Activated T-cell treated with anti-CD3 and anti-CD28 coated beads, Interleukin-2, amount 50 U/mL, for 24 hours (primary cell): Measurements from ENCODE around the gene APMAP.
A peak's percentile ranks its signal among the peaks of the same experiment; 100 is the strongest.
"Not testable (repeated sequence)": the region's sequence is repeated elsewhere in the genome, so short reads cannot be mapped to it uniquely, and the experiment has no call there.

Experiments
- DNase-seq: peaks from one replicate; pipeline ENCODE4 v3.0.0-alpha.2; 2020
- H3K27ac Mint-ChIP-seq: 2 replicates; pipeline ENCODE4 v1.8.0; 2020; ENCODE audit warnings: mild to moderate bottlenecking, mixed read lengths
- H3K27me3 Mint-ChIP-seq: 2 replicates; pipeline ENCODE4 v1.8.0; 2020; ENCODE audit warnings: mixed read lengths
- H3K36me3 Mint-ChIP-seq: 2 replicates; pipeline ENCODE4 v1.8.0; 2020; ENCODE audit warnings: low read depth, mixed read lengths
- H3K4me1 Mint-ChIP-seq: 2 replicates; pipeline ENCODE4 v1.8.0; 2020; ENCODE audit warnings: low read depth, mixed read lengths
- H3K4me3 Mint-ChIP-seq: 2 replicates; pipeline ENCODE4 v1.8.0; 2020; ENCODE audit warnings: mild to moderate bottlenecking, moderate library complexity, mixed read lengths
- H3K9me3 Mint-ChIP-seq: 2 replicates; pipeline ENCODE4 v1.8.0; 2020; ENCODE audit warnings: mixed read lengths

The APMAP gene

GRCh38 chr20:24937579-24937978 lies 55.0 kb downstream of the APMAP start:
- peaks cover 24% of the 10 kb centered on the region for H3K9me3 Mint-ChIP-seq
- no peaks in the 10 kb centered on the region for H3K27me3 Mint-ChIP-seq
- no peak overlapping the region for H3K4me3 Mint-ChIP-seq
- no peak for DNase-seq
- peaks cover 12% of the 10 kb centered on the region for H3K4me1 Mint-ChIP-seq
- H3K36me3 Mint-ChIP-seq: peaks cover 2% of the 10 kb centered on the region
- no peak overlapping the region for H3K27ac Mint-ChIP-seq

- H3K4me3 Mint-ChIP-seq: no peak overlapping the region
- H3K9me3 Mint-ChIP-seq: peaks cover 16% of the 10 kb centered on the region
- H3K27me3 Mint-ChIP-seq: no peaks in the 10 kb centered on the region
- H3K36me3 Mint-ChIP-seq: peaks cover 2% of the 10 kb centered on the region
- H3K27ac Mint-ChIP-seq: peak overlapping the region; percentile 39
- H3K4me1 Mint-ChIP-seq: peaks cover 20% of the 10 kb centered on the region
- peak; percentile 19 for DNase-seq
These were observed 55.8 kb downstream of the APMAP start for GRCh38 chr20:24936526-24937407.

GRCh38 chr20:24935766-24936525 lies 56.6 kb downstream of the APMAP start:
- Mint-ChIP-seq H3K4me3 (no peak overlapping the region), H3K4me1 (peaks cover 28% of the 10 kb centered on the region), H3K27ac (peak overlapping the region; percentile 39), H3K9me3 (peaks cover 10% of the 10 kb centered on the region), H3K36me3 (peaks cover 2% of the 10 kb centered on the region), H3K27me3 (no peaks in the 10 kb centered on the region)
- DNase-seq: no peak

GRCh38 chr20:24935140-24935539 lies 57.4 kb downstream of the APMAP start:
- H3K9me3 Mint-ChIP-seq: peaks cover 2% of the 10 kb centered on the region
- no peaks in the 10 kb centered on the region for H3K36me3 Mint-ChIP-seq
- H3K4me1 Mint-ChIP-seq: peaks cover 36% of the 10 kb centered on the region
- no peak overlapping the region for H3K4me3 Mint-ChIP-seq
- H3K27me3 Mint-ChIP-seq: no peaks in the 10 kb centered on the region
- no peak overlapping the region for H3K27ac Mint-ChIP-seq
- no peak for DNase-seq

GRCh38 chr20:24934716-24935115 lies 57.8 kb downstream of the APMAP start:
- no peaks in the 10 kb centered on the region for H3K36me3 Mint-ChIP-seq
- DNase-seq: no peak
- H3K4me1 Mint-ChIP-seq: peaks cover 37% of the 10 kb centered on the region
- H3K9me3 Mint-ChIP-seq: no peaks in the 10 kb centered on the region
- no peak overlapping the region for H3K27ac Mint-ChIP-seq
- H3K27me3 Mint-ChIP-seq: no peaks in the 10 kb centered on the region
- no peak overlapping the region for H3K4me3 Mint-ChIP-seq

- H3K4me3 Mint-ChIP-seq: no peak overlapping the region
- H3K27me3 Mint-ChIP-seq: no peaks in the 10 kb centered on the region
- H3K9me3 Mint-ChIP-seq: no peaks in the 10 kb centered on the region
- no peaks in the 10 kb centered on the region for H3K36me3 Mint-ChIP-seq
- H3K27ac Mint-ChIP-seq: no peak overlapping the region
- H3K4me1 Mint-ChIP-seq: peaks cover 37% of the 10 kb centered on the region
- no peak for DNase-seq
These were observed 58.4 kb downstream of the APMAP start for GRCh38 chr20:24934101-24934661.

- no peaks in the 10 kb centered on the region for H3K27me3 Mint-ChIP-seq
- no peaks in the 10 kb centered on the region for H3K36me3 Mint-ChIP-seq
- peaks cover 37% of the 10 kb centered on the region for H3K4me1 Mint-ChIP-seq
- no peaks in the 10 kb centered on the region for H3K9me3 Mint-ChIP-seq
- H3K4me3 Mint-ChIP-seq: no peak overlapping the region
- H3K27ac Mint-ChIP-seq: no peak overlapping the region
- DNase-seq: peak; percentile 19
These were observed 59.2 kb downstream of the APMAP start for GRCh38 chr20:24933266-24933908.

GRCh38 chr20:24931893-24932292 lies 60.7 kb downstream of the APMAP start:
- Mint-ChIP-seq H3K4me1 (peaks cover 37% of the 10 kb centered on the region), H3K27ac (peak overlapping the region; percentile 62)
- not testable (repeated sequence) for DNase-seq, H3K4me3 Mint-ChIP-seq, H3K36me3 Mint-ChIP-seq, H3K9me3 Mint-ChIP-seq, H3K27me3 Mint-ChIP-seq

- H3K27me3 Mint-ChIP-seq, DNase-seq, H3K36me3 Mint-ChIP-seq, H3K9me3 Mint-ChIP-seq, H3K4me3 Mint-ChIP-seq: not testable (repeated sequence)
- Mint-ChIP-seq H3K27ac (peak overlapping the region; percentile 60), H3K4me1 (peaks cover 32% of the 10 kb centered on the region)
These were observed 61.5 kb downstream of the APMAP start for GRCh38 chr20:24930724-24931688.

- H3K27me3 Mint-ChIP-seq, DNase-seq, H3K36me3 Mint-ChIP-seq, H3K4me3 Mint-ChIP-seq, H3K9me3 Mint-ChIP-seq: not testable (repeated sequence)
- peaks cover 29% of the 10 kb centered on the region for H3K4me1 Mint-ChIP-seq
- H3K27ac Mint-ChIP-seq: peak overlapping the region; percentile 34
These were observed 62.5 kb downstream of the APMAP start for GRCh38 chr20:24929867-24930723.

- not testable (repeated sequence) for H3K27ac Mint-ChIP-seq
These were observed 63.3 kb downstream of the APMAP start for GRCh38 chr20:24929259-24929658.

GRCh38 chr20:24920706-24921105 lies 71.8 kb downstream of the APMAP start:
- H3K27ac Mint-ChIP-seq, H3K4me1 Mint-ChIP-seq: not testable (repeated sequence)

More at GRCh38 chr20:24929259-24929658, 63.3 kb downstream of the APMAP start:
- not testable (repeated sequence) for H3K9me3 Mint-ChIP-seq, H3K36me3 Mint-ChIP-seq, DNase-seq, H3K4me3 Mint-ChIP-seq, H3K27me3 Mint-ChIP-seq
- H3K4me1 Mint-ChIP-seq: peaks cover 29% of the 10 kb centered on the region

GRCh38 chr20:24919665-24920064 lies 72.9 kb downstream of the APMAP start:
- H3K27ac Mint-ChIP-seq, H3K9me3 Mint-ChIP-seq, H3K4me3 Mint-ChIP-seq, DNase-seq, H3K36me3 Mint-ChIP-seq, H3K4me1 Mint-ChIP-seq, H3K27me3 Mint-ChIP-seq: not testable (repeated sequence)

More at GRCh38 chr20:24920706-24921105, 71.8 kb downstream of the APMAP start:
- H3K9me3 Mint-ChIP-seq, H3K4me3 Mint-ChIP-seq, H3K36me3 Mint-ChIP-seq, DNase-seq, H3K27me3 Mint-ChIP-seq: not testable (repeated sequence)
